22Rv1 (cell line): ENCODE data around the gene TRHDE.

ENCODE experiments used
- H3K27ac ChIP-seq: fragments of 450-650 bp; 2 replicates; pipeline ENCODE4 v1.5.1; 2017
- CTCF ChIP-seq: fragments of 450-650 bp; IDR thresholded peaks from 2 replicates; pipeline ENCODE4 v1.5.1; 2017; ENCODE audit warnings: mild to moderate bottlenecking
- ZFX ChIP-seq: fragments of 450-650 bp; IDR thresholded peaks from 2 replicates; pipeline ENCODE4 v1.6.1; 2017; ENCODE audit warnings: antibody characterized with exemption, borderline replicate concordance

The TRHDE gene

GRCh38 chr12:72281126-72281525, 9.0 kb downstream of the TRHDE start:
- TF ChIP-seq CTCF (no peak), ZFX (no peak)
- H3K27ac ChIP-seq = no peak overlapping the region

GRCh38 chr12:72282721-72283120, 10.6 kb downstream of the TRHDE start:
- peak; percentile 89 for TF ChIP-seq CTCF
- TF ChIP-seq ZFX = no peak
- no peak overlapping the region for H3K27ac ChIP-seq

- no peak overlapping the region for H3K27ac ChIP-seq
- TF ChIP-seq CTCF (no peak), ZFX (no peak)
Observed at GRCh38 chr12:72285861-72286260, 13.7 kb downstream of the TRHDE start.

GRCh38 chr12:72286526-72286925, 14.4 kb downstream of the TRHDE start:
- TF ChIP-seq CTCF (no peak), ZFX (no peak)
- H3K27ac ChIP-seq = no peak overlapping the region

- no peak for TF ChIP-seq ZFX
- no peak for TF ChIP-seq CTCF
- no peak overlapping the region for H3K27ac ChIP-seq
Observed at GRCh38 chr12:72288436-72288835, 16.3 kb downstream of the TRHDE start.

- H3K27ac ChIP-seq = no peak overlapping the region
- TF ChIP-seq ZFX = no peak
- TF ChIP-seq CTCF = no peak
Observed at GRCh38 chr12:72288911-72289310, 16.7 kb downstream of the TRHDE start.

GRCh38 chr12:72289633-72290032, 17.5 kb downstream of the TRHDE start:
- no peak overlapping the region for H3K27ac ChIP-seq
- TF ChIP-seq ZFX (no peak), CTCF (no peak)

- no peak for TF ChIP-seq CTCF
- no peak overlapping the region for H3K27ac ChIP-seq
Observed at GRCh38 chr12:72291175-72291574, 19.0 kb downstream of the TRHDE start.
